Activated T-cell treated with anti-CD3 and anti-CD28 coated beads, Interleukin-2, amount 50 U/mL, for 72 hours (primary cell): ENCODE results near the gene PJVK. TPM values are rescaled to one million over a fixed set of nuclear protein-coding genes. Genes with fewer than 3 reads are reported as not detected.
A peak's percentile ranks its signal among the peaks of the same experiment; 100 is the strongest.

Source experiments
- ATAC-seq, 2 donors: fragments of 150-1000 bp; cut with Tn5 transposase; replicated peaks in 1 of 2; 2 replicates each; pipeline ENCODE4 v1.10.0; 2021; ENCODE audit warnings: moderate library complexity in 2 of 2, mild to moderate bottlenecking in 1 of 2
- DNase-seq, 2 donors: peaks; one replicate each; pipeline ENCODE4 v3.0.0; 2021 to 2022; ENCODE audit warnings: mixed read lengths in 1 of 2
- H3K27ac Mint-ChIP-seq: one replicate; pipeline ENCODE4 v1.8.0; 2022; ENCODE audit warnings: mild to moderate bottlenecking, moderate library complexity, mixed read lengths
- H3K27me3 Mint-ChIP-seq: one replicate; pipeline ENCODE4 v1.8.0; 2022; ENCODE audit warnings: low read depth, mixed read lengths
- H3K36me3 Mint-ChIP-seq, 2 donors: one replicate each; pipeline ENCODE4 v1.8.0; 2022; ENCODE audit warnings: mixed read lengths in 2 of 2, mild to moderate bottlenecking in 1 of 2; ENCODE audit not compliant: insufficient read depth in 2 of 2
- H3K4me1 Mint-ChIP-seq: one replicate; pipeline ENCODE4 v1.8.0; 2022; ENCODE audit warnings: low read depth, mixed read lengths
- H3K4me3 Mint-ChIP-seq, 2 donors: one replicate each; pipeline ENCODE4 v1.8.0; 2022; ENCODE audit warnings: mild to moderate bottlenecking in 2 of 2, mixed read lengths in 2 of 2, moderate library complexity in 2 of 2
- H3K9me3 Mint-ChIP-seq, 2 donors: one replicate each; pipeline ENCODE4 v1.8.0; 2022; ENCODE audit warnings: mixed read lengths in 2 of 2
- total RNA-seq, 2 donors: library from RNA; stranded (reverse); gene quantifications; one replicate each; pipeline ENCODE4 v1.2.3, GENCODE V29; 2022

PJVK gene
- total RNA-seq, 2 donors from 2014 or later: 6.8 to 8.7 TPM

DNA sequence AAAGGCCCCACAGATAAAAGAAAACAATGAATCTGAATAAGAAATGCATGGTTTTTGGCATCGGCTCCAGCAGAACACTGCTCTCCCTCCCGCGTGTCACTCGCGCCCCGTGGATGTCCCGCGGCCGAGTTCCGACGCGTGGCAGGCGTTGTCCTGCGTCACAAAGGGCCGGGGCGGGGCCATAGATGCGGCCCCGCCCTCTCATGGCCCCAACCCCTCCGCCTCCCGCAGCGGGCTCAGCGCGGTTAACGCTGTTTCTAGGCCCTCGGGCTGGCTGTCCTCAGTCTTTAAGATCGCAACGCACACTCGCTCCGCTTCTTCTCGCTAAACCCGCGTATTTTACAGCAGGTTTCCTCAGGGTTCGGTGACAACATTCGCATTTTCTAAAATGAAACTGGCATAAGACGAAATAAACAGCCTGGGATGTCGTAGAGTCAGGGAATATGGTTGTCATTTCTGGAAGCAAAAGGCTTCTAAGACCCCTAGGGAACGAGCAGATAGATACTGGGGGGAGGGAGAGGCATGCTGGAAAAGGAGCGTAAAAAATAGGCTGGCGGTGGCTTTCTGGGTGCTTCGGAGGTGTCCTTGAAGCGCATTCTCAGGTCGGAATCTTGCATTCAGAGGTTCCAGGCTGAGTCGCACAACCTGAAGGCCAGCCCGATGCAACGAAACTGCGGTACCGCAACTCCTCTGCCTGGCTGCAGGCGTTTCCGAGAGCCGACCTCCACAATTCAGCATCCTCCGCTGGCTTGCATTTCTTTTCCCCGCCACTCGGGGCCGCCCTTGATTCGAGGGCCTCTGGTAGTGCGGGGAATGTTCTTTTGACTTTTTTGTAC is 27.5 kb downstream of the PJVK start, which contains the start of gene FKBP7:
TSS of gene FKBP7 (minus strand) at position 162 of the 836 bp plus-strand sequence. CDS start at position 61, 101 bp downstream.
- Mint-ChIP-seq H3K9me3 (no peaks in the 10 kb centered on the region), H3K4me3 (peak within 1 kb of the TSS; percentile 98 to 100), H3K36me3 (peaks cover 0 to 3% of the 10 kb centered on the region in 2 donors), H3K27me3 (no peaks in the 10 kb centered on the region), H3K4me1 (peaks cover 53% of the 10 kb centered on the region), H3K27ac (peak within 1 kb of the TSS; percentile 98)
- DNase-seq (peak; percentile 84), ATAC-seq (peak; percentile 82 to 84)

DNA sequence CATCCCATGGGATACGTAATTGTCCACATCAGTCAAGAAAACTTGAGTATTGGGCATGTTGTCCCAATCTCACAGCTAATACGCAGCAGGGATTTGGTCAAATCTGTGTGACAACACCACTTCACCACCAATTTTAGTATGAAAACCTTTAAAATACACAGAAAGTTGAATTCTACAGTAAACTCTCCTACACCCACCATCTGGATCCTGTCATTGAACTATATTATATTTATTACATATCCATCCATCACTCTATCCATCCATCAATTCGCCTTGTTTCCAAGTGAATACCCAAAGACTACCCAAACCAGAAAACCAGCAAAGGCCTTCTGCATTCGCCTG is 28.1 kb downstream of the PJVK start:
- H3K27ac Mint-ChIP-seq: peak overlapping the region; percentile 98
- no peaks in the 10 kb centered on the region for H3K27me3 Mint-ChIP-seq
- no peaks in the 10 kb centered on the region for H3K9me3 Mint-ChIP-seq
- no peak for DNase-seq
- ATAC-seq: no peak
- peaks cover 0 to 3% of the 10 kb centered on the region in 2 donors for H3K36me3 Mint-ChIP-seq
- H3K4me3 Mint-ChIP-seq: peak overlapping the region; percentile 98 to 100
- H3K4me1 Mint-ChIP-seq: peaks cover 54% of the 10 kb centered on the region

DNA sequence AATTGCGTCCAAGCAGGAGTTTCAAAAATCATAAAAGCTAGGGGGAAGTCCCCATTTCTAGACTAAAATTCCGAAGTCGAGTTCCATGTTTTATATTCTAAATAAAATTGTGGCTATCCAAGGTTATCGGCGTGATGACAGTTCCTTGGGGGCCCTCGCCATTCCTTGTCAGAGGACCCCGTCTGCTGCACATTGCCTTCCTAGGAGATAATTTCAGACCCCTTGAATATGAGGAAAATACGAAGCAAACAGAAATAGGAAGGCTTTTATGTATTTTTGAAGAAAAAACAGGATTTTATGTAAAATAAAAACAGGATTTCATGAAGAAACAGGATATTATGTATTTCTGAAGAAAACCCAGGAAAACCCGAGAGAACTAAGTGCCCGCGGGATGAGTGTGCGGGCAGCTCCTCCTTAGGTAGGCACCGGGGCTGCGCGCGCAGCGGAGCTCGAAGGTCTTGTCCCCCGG is 28.6 kb downstream of the PJVK start:
- peaks cover 0 to 3% of the 10 kb centered on the region in 2 donors for H3K36me3 Mint-ChIP-seq
- no peaks in the 10 kb centered on the region for H3K27me3 Mint-ChIP-seq
- H3K4me3 Mint-ChIP-seq: peak overlapping the region; percentile 98 to 100
- H3K27ac Mint-ChIP-seq: peak overlapping the region; percentile 98
- H3K9me3 Mint-ChIP-seq: no peaks in the 10 kb centered on the region
- no peak for DNase-seq
- ATAC-seq: no peak
- peaks cover 59% of the 10 kb centered on the region for H3K4me1 Mint-ChIP-seq

DNA sequence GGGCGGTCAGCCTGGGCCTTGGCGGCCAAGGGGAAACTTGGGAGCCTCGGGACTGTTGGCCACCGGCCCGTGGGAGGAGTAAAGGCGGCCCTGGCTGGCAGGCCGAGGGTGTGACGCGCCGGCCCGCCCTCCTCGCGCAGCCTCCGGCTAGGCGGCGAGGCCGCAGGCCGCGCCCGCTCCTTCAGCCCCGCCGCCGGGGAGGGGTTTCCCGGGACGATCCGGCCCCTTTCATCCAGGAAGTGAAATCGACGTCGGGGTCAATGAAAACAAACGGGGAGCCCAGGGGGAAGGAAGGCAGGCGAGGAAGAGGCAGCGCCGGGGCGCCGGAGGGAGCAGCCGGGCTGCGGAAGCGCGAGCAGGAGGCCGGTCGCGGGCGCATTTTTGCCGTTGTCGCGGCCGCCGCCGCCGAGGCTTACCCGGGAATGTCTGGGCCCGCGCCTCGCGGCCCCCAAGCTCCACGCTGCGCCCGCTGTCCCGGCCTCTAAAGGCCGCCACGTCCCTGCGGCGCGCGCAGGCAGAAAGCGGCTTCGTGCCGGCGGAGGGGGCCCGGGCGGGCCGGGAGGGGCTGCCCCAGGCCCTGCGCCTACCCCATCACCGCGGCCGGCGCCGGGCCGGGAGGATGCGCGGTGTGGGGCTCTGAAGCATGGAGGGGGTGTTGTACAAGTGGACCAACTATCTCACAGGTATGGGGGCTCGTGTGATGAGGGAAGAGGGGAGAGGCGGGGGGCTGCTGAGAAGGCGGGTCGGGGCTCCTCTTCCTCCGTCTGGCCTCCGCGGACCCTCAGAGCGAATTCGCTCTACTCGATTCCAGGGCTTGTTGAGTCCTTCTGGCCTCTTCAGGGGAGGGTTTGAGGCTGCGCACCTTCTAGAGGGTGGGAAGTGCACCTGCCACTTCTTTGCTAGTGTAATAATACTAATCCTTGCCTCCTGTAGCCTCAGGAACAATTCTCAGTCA is 29.3 kb downstream of the PJVK start, which contains the start of gene PLEKHA3:
TSS of gene PLEKHA3 (plus strand) at position 231 of the 955 bp plus-strand sequence. CDS start at position 644, 413 bp downstream.
- Mint-ChIP-seq H3K27me3 (no peaks in the 10 kb centered on the region), H3K9me3 (no peaks in the 10 kb centered on the region), H3K27ac (peak within 1 kb of the TSS; percentile 98), H3K36me3 (peaks cover 0 to 3% of the 10 kb centered on the region in 2 donors), H3K4me3 (peak within 1 kb of the TSS; percentile 98 to 100), H3K4me1 (peaks cover 60% of the 10 kb centered on the region)
- DNase-seq (peak; percentile 80), ATAC-seq (peak; percentile 69 to 73)

DNA sequence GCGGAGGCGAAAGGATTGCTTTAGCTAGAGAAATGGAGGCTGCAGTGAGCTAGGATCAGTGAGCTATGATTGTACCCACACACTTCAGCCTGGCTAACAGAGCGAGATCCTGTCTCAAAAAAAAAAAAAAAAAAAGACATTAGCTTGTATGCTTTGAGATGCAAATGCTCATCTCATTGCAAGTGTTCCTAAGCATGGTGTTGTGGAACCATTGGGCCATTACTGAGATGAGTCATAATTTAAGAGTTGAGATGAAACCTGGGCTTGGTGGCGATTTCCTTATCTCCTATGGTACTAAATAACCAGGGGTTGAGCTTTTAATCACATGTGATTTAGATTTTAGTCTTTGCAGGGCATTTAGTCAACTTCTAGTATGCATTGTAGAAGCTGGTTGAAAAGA is 31.3 kb downstream of the PJVK start:
- peak overlapping the region; percentile 42 for H3K27ac Mint-ChIP-seq
- peaks cover 46% of the 10 kb centered on the region for H3K4me1 Mint-ChIP-seq

DNA sequence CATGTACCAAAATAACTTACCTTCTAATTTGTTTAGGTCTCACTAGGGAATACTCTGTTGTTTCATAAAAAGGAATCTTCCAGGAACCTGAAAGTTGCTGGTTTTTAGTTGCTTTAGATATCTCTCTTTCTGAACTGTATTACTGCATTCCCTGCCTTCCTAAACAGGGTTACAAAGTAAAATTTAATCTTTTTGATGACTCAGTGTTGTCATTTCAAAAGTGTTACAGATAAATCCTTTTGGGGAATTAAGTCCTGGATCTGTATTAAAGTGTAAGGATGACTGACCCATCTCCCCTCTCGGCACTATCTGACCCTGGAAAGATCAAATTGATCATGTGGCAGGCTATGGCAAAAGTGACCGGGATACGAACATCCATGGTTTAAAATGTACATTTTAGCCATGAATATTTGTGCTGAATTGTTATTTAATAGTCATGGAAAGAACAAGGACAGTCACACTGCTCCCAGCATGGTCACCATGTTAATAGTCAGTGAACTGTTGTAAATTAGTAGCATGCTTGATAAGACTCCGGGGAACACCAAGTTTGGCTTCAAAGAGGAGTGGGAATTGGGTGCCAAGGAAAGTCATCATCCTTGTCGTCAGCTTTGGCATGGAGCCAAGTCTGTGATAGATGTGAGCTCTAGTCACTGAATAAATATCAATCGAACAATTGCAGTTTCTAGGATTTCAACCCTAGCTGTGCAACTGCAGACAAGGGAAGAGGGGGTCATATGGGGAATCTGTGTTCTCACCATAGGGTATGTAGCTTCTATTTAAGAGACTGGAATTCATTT is 33.3 kb downstream of the PJVK start:
- DNase-seq (no peak), ATAC-seq (no peak)
- no peak overlapping the region for H3K27ac Mint-ChIP-seq
- no peaks in the 10 kb centered on the region for H3K27me3 Mint-ChIP-seq
- H3K36me3 Mint-ChIP-seq: peaks cover 5 to 14% of the 10 kb centered on the region in 2 donors
- no peak overlapping the region for H3K4me3 Mint-ChIP-seq
- H3K4me1 Mint-ChIP-seq: peaks cover 49% of the 10 kb centered on the region
- H3K9me3 Mint-ChIP-seq: no peaks in the 10 kb centered on the region

More for the DNA sequence above, 31.3 kb downstream of the PJVK start:
- DNase-seq (no peak), ATAC-seq (no peak)
- Mint-ChIP-seq H3K36me3 (peaks cover 3 to 12% of the 10 kb centered on the region in 2 donors), H3K4me3 (peak overlapping the region; percentile 88 to 98), H3K27me3 (no peaks in the 10 kb centered on the region), H3K9me3 (no peaks in the 10 kb centered on the region)

DNA sequence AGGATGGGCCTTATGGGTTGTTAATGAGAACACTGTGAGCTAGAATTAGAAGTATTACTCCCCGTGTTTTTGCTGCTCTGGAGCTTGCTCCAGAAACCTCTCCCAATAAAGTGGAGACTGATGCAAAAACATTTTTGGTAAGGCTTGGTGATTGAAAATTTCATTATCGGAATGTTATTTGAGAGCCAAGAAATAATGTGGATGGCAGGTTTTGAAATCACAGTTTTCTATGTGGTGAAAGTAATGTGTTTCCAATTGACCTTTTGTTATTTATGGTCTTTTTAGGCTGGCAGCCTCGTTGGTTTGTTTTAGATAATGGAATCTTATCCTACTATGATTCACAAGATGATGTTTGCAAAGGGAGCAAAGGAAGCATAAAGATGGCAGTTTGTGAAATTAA is 34.2 kb downstream of the PJVK start:
- ATAC-seq: no peak
- H3K27ac Mint-ChIP-seq: no peak overlapping the region
- peaks cover 9 to 19% of the 10 kb centered on the region in 2 donors for H3K36me3 Mint-ChIP-seq
- no peak for DNase-seq
- H3K4me3 Mint-ChIP-seq: no peak overlapping the region
- no peaks in the 10 kb centered on the region for H3K9me3 Mint-ChIP-seq
- no peaks in the 10 kb centered on the region for H3K27me3 Mint-ChIP-seq
- H3K4me1 Mint-ChIP-seq: peaks cover 50% of the 10 kb centered on the region

DNA sequence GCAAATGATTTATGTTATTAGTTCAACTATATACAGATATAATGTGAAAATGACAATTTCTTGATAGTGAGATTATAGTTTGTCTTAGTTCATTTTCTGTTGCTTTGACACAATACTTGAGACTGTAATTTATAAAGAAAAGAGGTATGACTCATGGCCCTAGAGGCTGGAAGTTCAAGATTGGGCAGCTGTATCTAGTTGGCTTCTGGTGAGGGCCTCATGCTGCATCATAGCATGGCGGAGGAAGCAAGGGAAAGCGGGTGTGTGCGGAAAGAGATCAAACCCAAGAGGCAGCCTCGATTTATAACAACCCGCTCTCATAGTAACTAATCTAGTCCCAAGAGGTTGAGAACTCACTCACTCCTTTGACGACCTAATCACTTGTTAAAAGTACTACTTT is 40.4 kb downstream of the PJVK start:
- H3K36me3 Mint-ChIP-seq: peaks cover 21 to 31% of the 10 kb centered on the region in 2 donors
- no peak overlapping the region for H3K4me3 Mint-ChIP-seq
- no peaks in the 10 kb centered on the region for H3K27me3 Mint-ChIP-seq
- DNase-seq (no peak), ATAC-seq (no peak)
- no peaks in the 10 kb centered on the region for H3K9me3 Mint-ChIP-seq
- peaks cover 27% of the 10 kb centered on the region for H3K4me1 Mint-ChIP-seq
- H3K27ac Mint-ChIP-seq: no peak overlapping the region

DNA sequence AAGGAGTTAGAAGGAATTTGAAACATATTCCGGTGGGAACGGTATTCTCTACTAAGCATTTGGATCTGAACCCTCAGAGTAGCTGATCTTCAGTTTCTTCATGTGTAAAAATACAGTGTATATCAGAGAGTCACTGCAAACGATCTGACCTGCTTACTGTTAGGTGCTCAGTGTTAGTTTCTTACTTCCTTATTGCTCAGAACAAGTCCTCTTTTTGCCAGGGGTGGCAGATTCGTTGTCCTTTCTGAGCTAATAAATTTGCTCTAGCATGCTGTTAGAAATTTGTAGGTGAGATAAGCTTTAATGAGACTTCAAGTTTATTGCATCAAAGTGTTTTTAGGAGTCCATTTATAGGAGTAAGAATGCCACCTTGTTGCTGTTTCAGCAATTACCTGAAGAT is 44.9 kb downstream of the PJVK start:
- H3K27ac Mint-ChIP-seq: no peak overlapping the region
- no peak for ATAC-seq
- no peak overlapping the region for H3K4me3 Mint-ChIP-seq
- DNase-seq: no peak
- no peaks in the 10 kb centered on the region for H3K9me3 Mint-ChIP-seq
- peaks cover 16 to 30% of the 10 kb centered on the region in 2 donors for H3K36me3 Mint-ChIP-seq
- H3K27me3 Mint-ChIP-seq: no peaks in the 10 kb centered on the region
- H3K4me1 Mint-ChIP-seq: peaks cover 4% of the 10 kb centered on the region

DNA sequence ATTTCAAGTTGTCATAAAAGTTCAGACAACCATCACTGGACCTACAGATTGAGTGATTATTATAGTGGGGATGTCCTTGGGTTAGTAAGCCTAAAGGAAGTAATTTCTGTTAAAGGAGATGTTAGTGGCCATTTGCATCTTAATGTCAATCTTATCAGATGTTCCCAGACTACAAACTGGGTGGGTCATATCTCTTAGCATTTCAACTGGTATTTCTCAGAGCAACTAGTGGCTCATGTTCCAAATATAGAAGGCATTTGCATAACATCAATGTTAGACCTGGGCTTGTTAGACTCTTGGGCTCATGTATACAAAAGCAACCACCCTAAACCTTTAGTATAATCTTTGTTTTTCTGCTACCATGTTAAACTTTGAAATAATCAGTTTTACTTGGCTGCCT is 47.0 kb downstream of the PJVK start:
- H3K27me3 Mint-ChIP-seq: no peaks in the 10 kb centered on the region
- no peak for ATAC-seq
- peaks cover 18 to 31% of the 10 kb centered on the region in 2 donors for H3K36me3 Mint-ChIP-seq
- H3K27ac Mint-ChIP-seq: no peak overlapping the region
- no peak overlapping the region for H3K4me3 Mint-ChIP-seq
- no peak for DNase-seq
- H3K9me3 Mint-ChIP-seq: no peaks in the 10 kb centered on the region
- H3K4me1 Mint-ChIP-seq: peaks cover 4% of the 10 kb centered on the region

DNA sequence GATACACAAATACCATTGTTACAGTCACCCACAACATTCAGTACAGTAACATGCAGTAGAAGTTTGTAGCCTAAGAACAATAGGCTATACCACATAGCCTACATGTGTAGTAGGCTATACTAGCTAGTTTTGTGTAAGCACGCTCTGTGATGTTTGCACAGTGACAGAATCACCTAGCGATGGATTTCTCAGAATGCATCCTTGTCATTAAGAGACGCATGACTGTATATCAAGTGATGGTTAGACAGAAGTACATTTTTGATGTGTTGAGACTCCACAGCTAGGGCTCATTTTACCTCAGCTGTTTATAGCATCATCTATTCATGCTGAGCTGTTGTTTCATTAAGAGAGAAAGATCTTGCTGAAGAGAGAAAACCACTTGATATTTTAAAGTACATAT is 48.5 kb downstream of the PJVK start:
- ATAC-seq (peak; percentile 60 to 94), DNase-seq (no peak)
- Mint-ChIP-seq H3K36me3 (peaks cover 18 to 30% of the 10 kb centered on the region in 2 donors), H3K9me3 (no peaks in the 10 kb centered on the region), H3K4me3 (no peak overlapping the region), H3K27ac (no peak overlapping the region), H3K4me1 (peaks cover 4% of the 10 kb centered on the region), H3K27me3 (no peaks in the 10 kb centered on the region)

DNA sequence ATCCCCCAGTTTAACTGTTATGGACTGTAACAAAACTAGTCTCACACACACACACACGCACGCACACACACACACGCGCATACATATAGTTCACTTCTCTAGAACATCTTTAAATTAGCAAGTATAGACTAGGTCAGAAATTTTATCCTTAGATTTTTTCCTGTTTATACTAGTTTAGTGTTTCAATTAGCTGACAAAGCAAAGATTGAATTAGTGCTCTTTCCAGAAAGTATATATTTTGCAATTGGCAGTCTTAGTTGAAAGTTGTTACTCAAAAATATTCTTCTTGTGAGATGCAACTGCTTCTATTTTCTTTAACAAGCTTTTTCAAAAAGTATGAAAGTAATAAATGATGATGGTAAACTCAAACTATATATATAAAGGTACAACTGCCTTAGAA is 51.6 kb downstream of the PJVK start:
- ATAC-seq: no peak
- Mint-ChIP-seq H3K4me3 (no peak overlapping the region), H3K27ac (no peak overlapping the region), H3K27me3 (no peaks in the 10 kb centered on the region), H3K9me3 (no peaks in the 10 kb centered on the region), H3K36me3 (peaks cover 9 to 24% of the 10 kb centered on the region in 2 donors), H3K4me1 (peaks cover 12% of the 10 kb centered on the region)
- DNase-seq: no peak
